ENCODE results near the gene HMX3. TPM values are rescaled to one million over a fixed set of nuclear protein-coding genes. Genes with fewer than 3 reads are reported as not detected.

HMX3 gene
- total and polyA plus RNA-seq, 2 of the 13 experiments (the other 11 are each of a cell fraction or from before 2014, with no cell fraction given), result not detected

DNA sequence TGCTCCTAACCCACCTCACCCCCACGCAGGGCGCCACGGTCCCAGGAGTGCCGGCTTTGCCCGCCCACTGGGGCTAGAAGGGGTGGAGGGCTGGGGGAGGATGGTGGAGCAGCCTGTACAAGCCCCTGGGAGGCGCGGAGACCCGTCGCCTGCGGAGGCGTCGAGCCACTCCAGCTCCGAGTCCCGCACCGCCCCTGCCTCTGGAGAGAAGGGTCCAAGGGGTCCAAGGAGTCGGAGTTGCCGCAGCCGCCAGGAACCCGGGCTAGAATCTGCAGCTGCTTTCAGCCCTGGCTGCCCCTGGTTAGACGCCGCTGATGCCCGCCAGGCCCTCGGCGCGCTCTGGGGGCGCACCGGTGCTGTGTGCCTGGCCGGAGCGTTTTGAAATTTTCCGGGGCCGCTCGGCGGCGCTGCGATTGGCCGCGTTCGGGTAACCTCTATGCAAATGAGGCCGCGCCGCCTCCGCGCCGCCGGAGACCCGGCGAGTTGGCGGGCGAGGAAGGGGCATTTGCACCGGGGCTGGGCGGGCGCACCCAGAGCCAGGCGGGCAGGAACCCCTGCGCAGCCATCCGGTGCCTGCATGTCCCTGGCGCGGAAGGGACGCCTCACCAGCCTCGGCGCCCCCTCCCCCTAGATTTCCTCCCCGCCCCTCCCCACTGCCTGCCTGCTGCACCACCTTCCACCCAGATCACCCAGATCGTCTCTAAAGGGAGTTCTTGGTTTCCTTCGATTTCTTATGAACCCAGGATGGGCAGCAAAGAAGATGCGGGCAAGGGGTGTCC, 12.1 kb downstream of the HMX3 start, which contains the start of gene HMX2 (continued):
- TF ChIP-seq TP53 (CRISPR knock-in tag; conservative IDR thresholded peaks at IDR 0.05) (no peak), ZKSCAN1 (IDR thresholded peaks at IDR 0.05; ENCODE audit: low read length) (no peak), RORA (CRISPR knock-in tag; IDR thresholded peaks at IDR 0.05) (no peak), KLF6 (CRISPR knock-in tag; IDR thresholded peaks at IDR 0.05) (no peak), ZNF343 (CRISPR knock-in tag; IDR thresholded peaks at IDR 0.05) (no peak), EZH2 (conservative IDR thresholded peaks at IDR 0.05; ENCODE audit: low read depth, low read length) (no peak), DR1 (CRISPR knock-in tag; IDR thresholded peaks at IDR 0.05) (no peak), CHD4 (IDR thresholded peaks at IDR 0.05; ENCODE audit: borderline replicate concordance, low read length) (no peak), RFXANK (CRISPR knock-in tag; IDR thresholded peaks at IDR 0.05) (no peak), ZNF207 (IDR thresholded peaks at IDR 0.05; ENCODE audit: borderline replicate concordance) (no peak), ZBTB20 (CRISPR knock-in tag; IDR thresholded peaks at IDR 0.05; ENCODE audit: borderline replicate concordance, low read depth) (no peak), ZNF282 (IDR thresholded peaks at IDR 0.05; ENCODE audit: partially characterized antibody) (no peak), NR1H2 (CRISPR knock-in tag; IDR thresholded peaks at IDR 0.05; ENCODE audit: borderline replicate concordance, low read depth) (no peak), ZBTB21 (CRISPR knock-in tag; IDR thresholded peaks at IDR 0.05) (no peak), WIZ (CRISPR knock-in tag; IDR thresholded peaks at IDR 0.05) (no peak), ZNF720 (CRISPR knock-in tag; IDR thresholded peaks at IDR 0.05) (no peak), ZNF234 (CRISPR knock-in tag; conservative IDR thresholded peaks at IDR 0.05) (no peak), SIN3B (IDR thresholded peaks at IDR 0.05; ENCODE audit: low read length) (no peak)
- TF ChIP-seq, protein P1, sequence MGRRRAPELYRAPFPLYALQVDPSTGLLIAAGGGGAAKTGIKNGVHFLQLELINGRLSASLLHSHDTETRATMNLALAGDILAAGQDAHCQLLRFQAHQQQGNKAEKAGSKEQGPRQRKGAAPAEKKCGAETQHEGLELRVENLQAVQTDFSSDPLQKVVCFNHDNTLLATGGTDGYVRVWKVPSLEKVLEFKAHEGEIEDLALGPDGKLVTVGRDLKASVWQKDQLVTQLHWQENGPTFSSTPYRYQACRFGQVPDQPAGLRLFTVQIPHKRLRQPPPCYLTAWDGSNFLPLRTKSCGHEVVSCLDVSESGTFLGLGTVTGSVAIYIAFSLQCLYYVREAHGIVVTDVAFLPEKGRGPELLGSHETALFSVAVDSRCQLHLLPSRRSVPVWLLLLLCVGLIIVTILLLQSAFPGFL (CRISPR knock-in tag; IDR thresholded peaks at IDR 0.05), result no peak
- TF ChIP-seq, protein P2, sequence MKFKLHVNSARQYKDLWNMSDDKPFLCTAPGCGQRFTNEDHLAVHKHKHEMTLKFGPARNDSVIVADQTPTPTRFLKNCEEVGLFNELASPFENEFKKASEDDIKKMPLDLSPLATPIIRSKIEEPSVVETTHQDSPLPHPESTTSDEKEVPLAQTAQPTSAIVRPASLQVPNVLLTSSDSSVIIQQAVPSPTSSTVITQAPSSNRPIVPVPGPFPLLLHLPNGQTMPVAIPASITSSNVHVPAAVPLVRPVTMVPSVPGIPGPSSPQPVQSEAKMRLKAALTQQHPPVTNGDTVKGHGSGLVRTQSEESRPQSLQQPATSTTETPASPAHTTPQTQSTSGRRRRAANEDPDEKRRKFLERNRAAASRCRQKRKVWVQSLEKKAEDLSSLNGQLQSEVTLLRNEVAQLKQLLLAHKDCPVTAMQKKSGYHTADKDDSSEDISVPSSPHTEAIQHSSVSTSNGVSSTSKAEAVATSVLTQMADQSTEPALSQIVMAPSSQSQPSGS (CRISPR knock-in tag; IDR thresholded peaks at IDR 0.05), result no peak
- TF ChIP-seq, protein P3, sequence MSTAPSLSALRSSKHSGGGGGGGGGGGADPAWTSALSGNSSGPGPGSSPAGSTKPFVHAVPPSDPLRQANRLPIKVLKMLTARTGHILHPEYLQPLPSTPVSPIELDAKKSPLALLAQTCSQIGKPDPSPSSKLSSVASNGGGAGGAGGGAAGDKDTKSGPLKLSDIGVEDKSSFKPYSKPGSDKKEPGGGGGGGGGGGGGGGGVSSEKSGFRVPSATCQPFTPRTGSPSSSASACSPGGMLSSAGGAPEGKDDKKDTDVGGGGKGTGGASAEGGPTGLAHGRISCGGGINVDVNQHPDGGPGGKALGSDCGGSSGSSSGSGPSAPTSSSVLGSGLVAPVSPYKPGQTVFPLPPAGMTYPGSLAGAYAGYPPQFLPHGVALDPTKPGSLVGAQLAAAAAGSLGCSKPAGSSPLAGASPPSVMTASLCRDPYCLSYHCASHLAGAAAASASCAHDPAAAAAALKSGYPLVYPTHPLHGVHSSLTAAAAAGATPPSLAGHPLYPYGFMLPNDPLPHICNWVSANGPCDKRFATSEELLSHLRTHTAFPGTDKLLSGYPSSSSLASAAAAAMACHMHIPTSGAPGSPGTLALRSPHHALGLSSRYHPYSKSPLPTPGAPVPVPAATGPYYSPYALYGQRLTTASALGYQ (CRISPR knock-in tag; IDR thresholded peaks at IDR 0.05), result no peak
- TF ChIP-seq, protein P4, sequence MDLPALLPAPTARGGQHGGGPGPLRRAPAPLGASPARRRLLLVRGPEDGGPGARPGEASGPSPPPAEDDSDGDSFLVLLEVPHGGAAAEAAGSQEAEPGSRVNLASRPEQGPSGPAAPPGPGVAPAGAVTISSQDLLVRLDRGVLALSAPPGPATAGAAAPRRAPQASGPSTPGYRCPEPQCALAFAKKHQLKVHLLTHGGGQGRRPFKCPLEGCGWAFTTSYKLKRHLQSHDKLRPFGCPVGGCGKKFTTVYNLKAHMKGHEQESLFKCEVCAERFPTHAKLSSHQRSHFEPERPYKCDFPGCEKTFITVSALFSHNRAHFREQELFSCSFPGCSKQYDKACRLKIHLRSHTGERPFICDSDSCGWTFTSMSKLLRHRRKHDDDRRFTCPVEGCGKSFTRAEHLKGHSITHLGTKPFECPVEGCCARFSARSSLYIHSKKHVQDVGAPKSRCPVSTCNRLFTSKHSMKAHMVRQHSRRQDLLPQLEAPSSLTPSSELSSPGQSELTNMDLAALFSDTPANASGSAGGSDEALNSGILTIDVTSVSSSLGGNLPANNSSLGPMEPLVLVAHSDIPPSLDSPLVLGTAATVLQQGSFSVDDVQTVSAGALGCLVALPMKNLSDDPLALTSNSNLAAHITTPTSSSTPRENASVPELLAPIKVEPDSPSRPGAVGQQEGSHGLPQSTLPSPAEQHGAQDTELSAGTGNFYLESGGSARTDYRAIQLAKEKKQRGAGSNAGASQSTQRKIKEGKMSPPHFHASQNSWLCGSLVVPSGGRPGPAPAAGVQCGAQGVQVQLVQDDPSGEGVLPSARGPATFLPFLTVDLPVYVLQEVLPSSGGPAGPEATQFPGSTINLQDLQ (CRISPR knock-in tag; IDR thresholded peaks at IDR 0.05), result no peak
- TF ChIP-seq, protein P5, sequence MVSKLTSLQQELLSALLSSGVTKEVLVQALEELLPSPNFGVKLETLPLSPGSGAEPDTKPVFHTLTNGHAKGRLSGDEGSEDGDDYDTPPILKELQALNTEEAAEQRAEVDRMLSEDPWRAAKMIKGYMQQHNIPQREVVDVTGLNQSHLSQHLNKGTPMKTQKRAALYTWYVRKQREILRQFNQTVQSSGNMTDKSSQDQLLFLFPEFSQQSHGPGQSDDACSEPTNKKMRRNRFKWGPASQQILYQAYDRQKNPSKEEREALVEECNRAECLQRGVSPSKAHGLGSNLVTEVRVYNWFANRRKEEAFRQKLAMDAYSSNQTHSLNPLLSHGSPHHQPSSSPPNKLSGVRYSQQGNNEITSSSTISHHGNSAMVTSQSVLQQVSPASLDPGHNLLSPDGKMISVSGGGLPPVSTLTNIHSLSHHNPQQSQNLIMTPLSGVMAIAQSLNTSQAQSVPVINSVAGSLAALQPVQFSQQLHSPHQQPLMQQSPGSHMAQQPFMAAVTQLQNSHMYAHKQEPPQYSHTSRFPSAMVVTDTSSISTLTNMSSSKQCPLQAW (CRISPR knock-in tag; IDR thresholded peaks at IDR 0.05), result no peak
